Upper lobe of left lung (tissue), 6 donors: Measurements from ENCODE around the gene CPZ. TPM values are rescaled to one million over a fixed set of nuclear protein-coding genes. Genes with fewer than 3 reads are reported as not detected.
A peak's percentile ranks its signal among the peaks of the same experiment; 100 is the strongest.

Experiments used
- ATAC-seq, 2 donors: fragments of 200-7000 bp; cut with Tn5 transposase; one replicate each; pipeline ENCODE4 v1.9.1; 2022; ENCODE audit warnings: mild to moderate bottlenecking in 2 of 2, moderate library complexity in 2 of 2; ENCODE audit not compliant: low FRiP score in 2 of 2
- DNase-seq, 2 donors: peaks; one replicate each; pipeline ENCODE4 v3.0.0-alpha.2; 2019 to 2020
- H3K27ac ChIP-seq, 4 donors: fragments of 200-600 bp; sonication (generic); one replicate each; pipeline ENCODE4 v1.5.1; 2016 to 2019
- H3K27me3 ChIP-seq, 4 donors: fragments of 200-600 bp; sonication (generic); one replicate each; pipeline ENCODE4 v1.5.1; 2017 to 2019
- H3K36me3 ChIP-seq, 4 donors: fragments of 200-600 bp; sonication (generic); one replicate each; pipeline ENCODE4 v1.5.1; 2016 to 2019
- H3K4me1 ChIP-seq, 4 donors: fragments of 200-600 bp; sonication (generic); one replicate each; pipeline ENCODE4 v1.5.1; 2018 to 2019
- H3K4me3 ChIP-seq, 4 donors: fragments of 200-600 bp; sonication (generic); one replicate each; pipeline ENCODE4 v1.5.1; 2017 to 2019; ENCODE audit warnings: mild to moderate bottlenecking in 2 of 4, moderate library complexity in 1 of 4
- H3K9me3 ChIP-seq, 4 donors: fragments of 200-600 bp; sonication (generic); one replicate each; pipeline ENCODE4 v1.5.1; 2018 to 2019
- CTCF ChIP-seq, 6 experiments: fragments of 450-650 bp in 4 of 6; fragments of 200-600 bp in 2 of 6; sonication (generic) in 2 of 6; IDR thresholded peaks; one replicate each; pipeline ENCODE4 v1.5.1; 2016 to 2019; ENCODE audit warnings: antibody characterized with exemption in 6 of 6
- EP300 ChIP-seq, 4 donors: sonication (generic); formaldehyde crosslinking; IDR thresholded peaks; one replicate each; pipeline ENCODE4 v1.5.1; 2017; ENCODE audit warnings: antibody characterized with exemption in 4 of 4, control low read depth in 2 of 4
- POLR2A ChIP-seq, 4 donors: fragments of 450-650 bp; IDR thresholded peaks; one replicate each; pipeline ENCODE4 v1.5.1; 2016 to 2017; ENCODE audit warnings: antibody characterized with exemption in 4 of 4, mild to moderate bottlenecking in 2 of 4
- POLR2AphosphoS5 ChIP-seq, 2 donors: sonication (generic); formaldehyde crosslinking; IDR thresholded peaks; one replicate each; pipeline ENCODE4 v1.5.1; 2017; ENCODE audit warnings: antibody characterized with exemption in 2 of 2
- WGBS, 2 donors: methylation state at CpG; one replicate each; pipeline ENCODE4 v1.1.5; 2017 to 2018; 5-methylcytosine and 5-hydroxymethylcytosine counted together
- total RNA-seq, 6 donors: library from RNA; depleted of rRNA in 4 of 6; stranded (reverse); fragments of >200 nt in 4 of 6; gene quantifications; one replicate each; pipeline versions ENCODE4 v1.1.0 to v1.2.1, GENCODE V29; 2016 to 2021
- donor health status: DM: no; HTN: no; CAD: no; lungs with moderate emphysema.
- donor health status: DM: no; HTN: yes; CAD: no; lungs with severe emphysema.

CPZ gene
- total RNA-seq, 6 donors from 2014 or later = 0.78 to 8.6 (median 1.2) TPM; not detected in 2

GRCh38 chr4:8587469-8588195 is 4.9 kb upstream of the CPZ start:
- H3K27me3 ChIP-seq = peaks cover 0 to 11% (median 2%) of the 10 kb centered on the region in 4 donors
- WGBS, 2 donors = 81 to 82% methylated on average over 16 to 18 of the region's 18 CpGs
- DNase-seq (no peak), ATAC-seq (no peak)
- no peak for TF ChIP-seq POLR2A (IDR thresholded peaks at IDR 0.05)
- TF ChIP-seq CTCF (IDR thresholded peaks at IDR 0.05) = no peak
- H3K4me3 ChIP-seq = no peak overlapping the region
- H3K4me1 ChIP-seq = peaks cover under 1 to 5% (median 3%) of the 10 kb centered on the region in 4 donors
- no peaks in the 10 kb centered on the region for H3K36me3 ChIP-seq
- no peak overlapping the region for H3K27ac ChIP-seq
- H3K9me3 ChIP-seq = no peaks in the 10 kb centered on the region

- Histone ChIP-seq H3K27me3 (peaks cover 0 to 16% (median 4%) of the 10 kb centered on the region in 4 donors), H3K9me3 (no peaks in the 10 kb centered on the region), H3K36me3 (no peaks in the 10 kb centered on the region), H3K4me3 (no peak overlapping the region), H3K27ac (no peak overlapping the region), H3K4me1 (peaks cover 3 to 10% (median 6%) of the 10 kb centered on the region in 4 donors)
- TF ChIP-seq EP300 (IDR thresholded peaks at IDR 0.05) = no peak
- TF ChIP-seq CTCF (IDR thresholded peaks at IDR 0.05) = no peak
- no peak for TF ChIP-seq POLR2AphosphoS5 (IDR thresholded peaks at IDR 0.05)
- TF ChIP-seq POLR2A (IDR thresholded peaks at IDR 0.05) = no peak
- 88 to 100% methylated on average over 1 to 2 of the region's 2 CpGs for WGBS, 2 donors
- DNase-seq (no peak), ATAC-seq (no peak)
These were observed 4.4 kb upstream of the CPZ start for GRCh38 chr4:8588196-8588470.

- H3K4me3 ChIP-seq = no peak overlapping the region
- no peak for TF ChIP-seq EP300 (IDR thresholded peaks at IDR 0.05)
- TF ChIP-seq POLR2AphosphoS5 (IDR thresholded peaks at IDR 0.05) = no peak
- TF ChIP-seq CTCF (IDR thresholded peaks at IDR 0.05) = no peak
- no peak for TF ChIP-seq POLR2A (IDR thresholded peaks at IDR 0.05)
- no peak for ATAC-seq
- H3K27me3 ChIP-seq = peaks cover 0 to 24% (median 6%) of the 10 kb centered on the region in 4 donors
- no peaks in the 10 kb centered on the region for H3K36me3 ChIP-seq
- H3K9me3 ChIP-seq = no peaks in the 10 kb centered on the region
- 86 to 90% methylated on average over 8 to 10 of the region's 10 CpGs for WGBS, 2 donors
- no peak overlapping the region for H3K27ac ChIP-seq
- H3K4me1 ChIP-seq = peaks cover 3 to 12% (median 6%) of the 10 kb centered on the region in 4 donors
- peak in 1 of 2 donors; percentile 34 for DNase-seq
These were observed 3.2 kb upstream of the CPZ start for GRCh38 chr4:8589336-8589735.

DNA sequence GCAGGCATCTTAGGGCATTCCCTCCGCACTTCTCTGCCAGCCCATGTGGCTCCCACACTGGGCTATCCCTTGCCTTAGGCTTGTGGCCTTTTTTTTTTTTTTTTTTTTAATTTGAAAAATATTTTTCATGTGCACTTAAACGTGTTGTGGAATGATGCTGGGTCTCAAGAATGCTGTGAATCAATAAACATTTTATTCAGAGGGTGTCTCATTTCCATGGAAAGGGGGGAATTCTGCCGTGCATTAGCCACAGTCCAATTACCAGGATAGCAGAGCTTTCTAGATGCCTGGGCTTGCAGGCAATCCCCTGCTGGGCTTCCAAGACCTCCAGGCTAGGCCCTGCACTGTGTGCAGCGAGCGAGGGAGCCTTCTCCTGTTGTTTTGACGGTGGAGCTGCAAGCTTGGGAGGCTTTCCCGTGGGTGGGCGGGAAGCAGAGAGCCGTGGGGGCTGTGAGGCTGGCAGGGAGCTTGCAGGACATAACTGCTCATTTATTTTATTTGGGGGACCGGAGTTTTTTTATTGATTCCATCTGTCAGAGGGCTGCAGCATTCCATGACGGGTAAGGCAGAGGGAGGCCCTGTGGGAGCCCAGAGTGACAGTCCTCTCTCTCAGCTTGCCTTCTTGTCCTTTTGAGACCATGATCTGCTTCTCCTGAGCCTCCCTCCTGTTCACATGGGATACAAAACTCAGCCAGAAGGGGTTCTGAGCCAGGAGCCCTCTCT is 2.6 kb upstream of the CPZ start:
- WGBS, 2 donors = 54 to 59% methylated on average over 11 of the region's 11 CpGs
- Histone ChIP-seq H3K36me3 (no peaks in the 10 kb centered on the region), H3K27me3 (peaks cover 0 to 24% (median 6%) of the 10 kb centered on the region in 4 donors), H3K4me3 (no peak overlapping the region), H3K9me3 (no peaks in the 10 kb centered on the region), H3K4me1 (peaks cover 3 to 12% (median 6%) of the 10 kb centered on the region in 4 donors), H3K27ac (no peak overlapping the region)
- no peak for ATAC-seq
- peak in 1 of 2 donors; percentile 37 for DNase-seq
- TF ChIP-seq EP300 (IDR thresholded peaks at IDR 0.05) (no peak), CTCF (IDR thresholded peaks at IDR 0.05) (no peak), POLR2A (IDR thresholded peaks at IDR 0.05) (no peak), POLR2AphosphoS5 (IDR thresholded peaks at IDR 0.05) (no peak)
